HG03039 (cell line): Measurements from ENCODE around the gene MARCHF3.
"Not testable (repeated sequence)": the region's sequence is repeated elsewhere in the genome, so short reads cannot be mapped to it uniquely, and the experiment has no call there.

ENCODE experiments used
- ATAC-seq: cut with Tn5 transposase; IDR thresholded peaks from one replicate; pipeline ENCODE4 v1.9.1; 2021; ENCODE audit warnings: mild to moderate bottlenecking, moderate library complexity; ENCODE audit not compliant: unreplicated experiment

The MARCHF3 gene

DNA sequence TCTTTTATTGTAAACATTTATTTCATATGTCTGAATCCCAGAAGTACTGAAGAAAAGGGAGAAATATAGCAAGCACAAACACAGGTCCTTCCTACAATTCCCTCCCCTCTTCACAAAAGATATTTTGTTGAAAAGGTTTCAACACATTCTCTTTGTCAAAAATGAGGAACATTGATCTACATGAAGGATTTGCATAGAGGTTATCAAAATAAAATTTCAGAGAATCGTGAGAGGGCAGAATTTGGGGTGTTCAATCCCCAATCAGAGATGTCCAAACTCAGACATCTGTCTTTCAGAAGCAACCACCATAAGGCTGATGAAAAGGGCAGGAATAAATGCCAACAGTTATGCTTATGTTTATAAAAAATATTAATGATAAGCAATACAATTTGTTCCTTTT lies 69.2 kb downstream of the MARCHF3 start:
- ATAC-seq, result no peak

DNA sequence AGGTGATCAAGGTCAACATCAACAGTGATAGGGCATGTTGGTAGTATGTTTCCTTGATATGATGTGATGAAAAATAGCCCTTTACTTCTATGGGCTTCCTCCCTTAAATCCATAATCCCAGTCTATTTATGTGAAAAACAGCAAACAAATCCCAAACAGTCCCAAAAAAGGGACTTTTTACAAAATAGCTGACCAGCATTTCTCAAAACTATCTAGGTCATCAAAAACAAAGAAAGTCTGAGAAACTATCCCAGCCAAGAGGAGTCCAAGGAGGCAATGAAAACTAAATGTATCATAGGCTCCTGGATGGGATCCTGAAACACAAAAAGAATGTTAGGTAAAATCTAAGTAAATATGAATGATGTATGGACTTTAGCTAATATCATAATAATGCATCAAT lies 71.2 kb downstream of the MARCHF3 start:
- no peak for ATAC-seq

GRCh38 chr5:126956991-126957390 lies 73.4 kb downstream of the MARCHF3 start:
- no peak for ATAC-seq

- no peak for ATAC-seq
Observed at GRCh38 chr5:126954981-126955380, 75.4 kb downstream of the MARCHF3 start.

- ATAC-seq, result no peak
Observed at GRCh38 chr5:126953640-126954039, 76.7 kb downstream of the MARCHF3 start.

- ATAC-seq, result no peak
Observed at GRCh38 chr5:126949475-126949874, 80.9 kb downstream of the MARCHF3 start.

GRCh38 chr5:126948453-126948852 lies 81.9 kb downstream of the MARCHF3 start:
- no peak for ATAC-seq

GRCh38 chr5:126948011-126948355 lies 82.4 kb downstream of the MARCHF3 start:
- ATAC-seq, result no peak

GRCh38 chr5:126947146-126948010 lies 83.0 kb downstream of the MARCHF3 start:
- ATAC-seq, result peak; percentile 77

GRCh38 chr5:126942908-126943307 lies 87.5 kb downstream of the MARCHF3 start:
- ATAC-seq, result not testable (repeated sequence)

GRCh38 chr5:126941403-126941802 lies 89.0 kb downstream of the MARCHF3 start:
- ATAC-seq, result no peak

DNA sequence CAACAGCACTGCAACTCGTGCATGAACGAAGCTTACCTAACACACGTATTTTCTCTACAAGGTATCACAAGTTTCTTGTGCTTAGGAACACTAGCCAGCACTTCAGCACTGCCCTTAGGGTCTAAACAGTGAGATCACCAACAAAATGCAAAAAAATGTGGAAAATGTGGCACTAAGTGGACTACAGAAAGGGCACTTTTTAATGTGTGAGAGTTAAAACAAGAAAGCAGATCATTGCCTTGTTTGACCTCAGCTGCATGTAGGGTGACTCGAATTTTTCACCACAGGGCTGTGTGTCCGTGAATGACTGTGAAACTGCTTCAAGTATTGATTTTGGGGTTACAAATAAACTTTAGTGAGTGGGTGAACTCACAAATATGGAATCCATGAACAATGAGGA lies 90.5 kb downstream of the MARCHF3 start:
- no peak for ATAC-seq

DNA sequence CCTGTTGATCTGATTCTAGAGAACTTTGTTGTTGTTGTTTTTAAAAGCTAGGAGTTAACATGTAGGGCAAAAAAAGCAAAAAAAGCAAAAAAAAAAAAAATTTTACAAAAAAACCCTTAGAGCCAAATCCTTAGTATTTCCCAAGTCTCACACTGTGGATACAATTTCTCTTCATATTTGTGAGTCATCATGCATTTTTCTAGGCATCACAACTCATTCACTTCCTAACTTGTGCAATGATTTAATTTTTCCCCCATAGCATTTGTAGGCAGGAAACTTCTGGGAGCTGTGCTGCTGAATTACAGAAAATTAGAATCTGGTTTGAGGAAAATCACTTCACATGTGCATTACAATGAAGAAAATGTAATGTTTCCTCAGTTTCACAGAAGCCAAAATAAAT lies 91.9 kb downstream of the MARCHF3 start:
- ATAC-seq, result no peak

GRCh38 chr5:126937771-126938170 lies 92.6 kb downstream of the MARCHF3 start:
- no peak for ATAC-seq

GRCh38 chr5:126936775-126937418 lies 93.5 kb downstream of the MARCHF3 start:
- no peak for ATAC-seq

DNA sequence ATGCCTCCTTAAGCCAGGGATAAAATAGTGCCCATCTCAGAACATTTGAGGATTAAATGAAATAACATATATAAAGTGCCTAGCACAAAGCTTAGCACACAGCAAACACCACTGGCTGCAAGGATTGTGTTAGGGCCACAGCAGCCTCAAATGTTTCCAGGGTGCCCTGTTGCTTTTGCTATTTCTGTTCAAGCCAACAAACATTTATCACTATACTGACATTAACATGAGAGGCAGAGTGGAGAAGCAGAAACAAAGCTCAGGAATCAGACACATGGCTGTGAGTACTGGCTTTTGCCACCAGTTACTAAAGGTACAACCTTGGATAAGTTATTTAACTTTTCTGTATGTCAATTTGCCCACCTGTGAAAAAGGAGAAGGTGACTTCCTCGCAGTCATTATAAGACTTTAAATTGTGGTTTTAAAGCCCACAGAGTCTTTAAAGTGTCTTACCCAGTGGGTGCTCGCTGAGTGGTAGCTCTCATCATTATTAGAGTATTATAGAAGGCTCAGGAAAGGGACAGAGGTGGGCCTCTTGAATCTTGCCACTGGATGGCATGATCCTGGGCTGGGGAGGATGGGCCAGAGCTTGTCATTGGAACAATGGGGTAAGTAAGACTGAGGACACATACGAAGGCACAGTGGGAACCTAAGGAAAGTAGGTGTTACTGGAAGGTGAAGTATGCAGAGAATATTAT lies 98.2 kb downstream of the MARCHF3 start:
- no peak for ATAC-seq

DNA sequence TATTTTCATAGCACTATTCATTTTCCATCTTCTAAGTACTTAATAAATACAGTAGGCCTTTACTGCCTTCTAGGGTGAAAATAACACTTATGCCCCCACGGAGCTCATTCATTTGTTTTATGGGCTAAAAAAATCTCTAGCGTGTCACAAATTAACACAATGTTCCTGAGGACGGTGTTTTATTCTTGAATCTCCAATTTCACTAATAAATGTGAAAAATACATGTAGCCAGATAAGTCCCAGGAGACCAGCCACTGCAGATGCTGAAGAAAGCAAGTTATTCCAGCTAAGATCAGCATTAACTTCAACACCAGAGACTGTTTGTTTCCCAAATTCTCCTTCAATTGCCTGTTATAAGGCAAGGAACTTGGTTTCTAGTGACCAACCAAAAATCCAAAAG lies 102.3 kb downstream of the MARCHF3 start:
- no peak for ATAC-seq

- no peak for ATAC-seq
Observed at GRCh38 chr5:126927429-126927828, 102.9 kb downstream of the MARCHF3 start.

GRCh38 chr5:126926187-126926586 lies 104.2 kb downstream of the MARCHF3 start:
- no peak for ATAC-seq

GRCh38 chr5:126925482-126925881 lies 104.9 kb downstream of the MARCHF3 start:
- ATAC-seq, result no peak

- ATAC-seq, result no peak
Observed at GRCh38 chr5:126924331-126925033, 105.9 kb downstream of the MARCHF3 start.
